ENCODE measurements around the gene ALOX5. TPM values are rescaled to one million over a fixed set of nuclear protein-coding genes. Genes with fewer than 3 reads are reported as not detected.

ALOX5 gene
- total and polyA plus RNA-seq, 7 donors: 1.6 to 3.1 (median 2.0) TPM

- Histone ChIP-seq H3K4me1 (no peaks in the 10 kb centered on the region), H3K27me3 (ENCODE audit: insufficient read depth in 3 of 3, low read length in 2 of 3) (peaks cover 0 to 25% (median 5%) of the 10 kb centered on the region in 3 donors), H3K4me3 (no peak overlapping the region), H3K27ac (no peak overlapping the region), H3K36me3 (ENCODE audit: insufficient read depth in 1 of 2, low read depth in 1 of 2) (no peaks in the 10 kb centered on the region), H3K9me3 (no peaks in the 10 kb centered on the region)
- DNase-seq (peak in 1 of 2 donors; percentile 33), ATAC-seq (peak in 3 of 4 donors; percentile 35 to 59 (median 53))
- TF ChIP-seq CTCF (IDR thresholded peaks at IDR 0.05): no peak
- WGBS, 3 donors: 83 to 86% (median 84%) methylated on average over 14 of the region's 14 CpGs
- intact Hi-C loops (cut with DNase I): no loop called here
Measured at GRCh38 chr10:45379891-45380540, 6.0 kb downstream of the ALOX5 start.

- no peak for TF ChIP-seq CTCF (IDR thresholded peaks at IDR 0.05)
- no peak overlapping the region for H3K27ac ChIP-seq
- H3K36me3 ChIP-seq (ENCODE audit: insufficient read depth in 1 of 2, low read depth in 1 of 2): no peaks in the 10 kb centered on the region
- 68 to 75% (median 73%) methylated on average over 8 of the region's 8 CpGs for WGBS, 3 donors
- H3K27me3 ChIP-seq (ENCODE audit: insufficient read depth in 3 of 3, low read length in 2 of 3): peaks cover 0 to 16% (median 2%) of the 10 kb centered on the region in 3 donors
- ATAC-seq (no peak), DNase-seq (peak in 1 of 2 donors; percentile 22)
- intact Hi-C loops (cut with DNase I): no loop called here
- H3K4me1 ChIP-seq: no peaks in the 10 kb centered on the region
- H3K4me3 ChIP-seq: no peak overlapping the region
- H3K9me3 ChIP-seq: no peaks in the 10 kb centered on the region
Measured at GRCh38 chr10:45380903-45381620, 7.0 kb downstream of the ALOX5 start.

GRCh38 chr10:45382591-45382990 is 8.6 kb downstream of the ALOX5 start:
- Histone ChIP-seq H3K4me1 (no peaks in the 10 kb centered on the region), H3K4me3 (no peak overlapping the region), H3K27me3 (ENCODE audit: insufficient read depth in 3 of 3, low read length in 2 of 3) (peaks cover 0 to 3% (median 2%) of the 10 kb centered on the region in 3 donors), H3K27ac (no peak overlapping the region), H3K36me3 (ENCODE audit: insufficient read depth in 1 of 2, low read depth in 1 of 2) (no peaks in the 10 kb centered on the region), H3K9me3 (no peaks in the 10 kb centered on the region)
- TF ChIP-seq CTCF (IDR thresholded peaks at IDR 0.05): no peak
- intact Hi-C loops (cut with DNase I): no loop called here
- ATAC-seq (no peak), DNase-seq (no peak)
- WGBS, 3 donors: 85 to 90% (median 86%) methylated on average over 17 of the region's 17 CpGs

- H3K27me3 ChIP-seq (ENCODE audit: insufficient read depth in 3 of 3, low read length in 2 of 3): peaks cover 0 to 2% (median 0%) of the 10 kb centered on the region in 3 donors
- no peak overlapping the region for H3K4me3 ChIP-seq
- no peak overlapping the region for H3K27ac ChIP-seq
- no peak for TF ChIP-seq CTCF (IDR thresholded peaks at IDR 0.05)
- no peaks in the 10 kb centered on the region for H3K9me3 ChIP-seq
- no peaks in the 10 kb centered on the region for H3K4me1 ChIP-seq
- intact Hi-C loops (cut with DNase I): no loop called here
- no peaks in the 10 kb centered on the region for H3K36me3 ChIP-seq (ENCODE audit: insufficient read depth in 1 of 2, low read depth in 1 of 2)
- ATAC-seq (no peak), DNase-seq (no peak)
- 84 to 89% (median 85%) methylated on average over 4 of the region's 4 CpGs for WGBS, 3 donors
Measured at GRCh38 chr10:45383682-45384330, 9.8 kb downstream of the ALOX5 start.

All from psoas muscle (tissue), 8 donors.